ENCODE measurements around the gene EPN3. TPM values are rescaled to one million over a fixed set of nuclear protein-coding genes. Genes with fewer than 3 reads are reported as not detected.

Gene EPN3
- polyA plus RNA-seq, 1 donor (not counting 4 experiments of a cell fraction or from before 2014, with no cell fraction given) = 66.7 TPM

- Histone ChIP-seq H3K9ac (ENCODE audit: control insufficient read depth, extremely low read depth, insufficient read depth, low read length) (no peak overlapping the region), H3K9me3 (ENCODE audit: control insufficient read depth, low read depth, low read length) (no peaks in the 10 kb centered on the region), H3K36me3 (ENCODE audit: control insufficient read depth in 2 of 2, extremely low read depth in 1 of 2, insufficient read depth in 2 of 2, low read length in 2 of 2) (no peaks in the 10 kb centered on the region), H3K4me1 (ENCODE audit: control insufficient read depth, extremely low read depth, insufficient read depth, low read length) (peaks cover 4% of the 10 kb centered on the region), H3K4me3 (ENCODE audit: control insufficient read depth in 2 of 3, extremely low read depth in 1 of 3, insufficient read depth in 2 of 3, low read depth in 1 of 3, low read length in 3 of 3) (no peak overlapping the region), H3K9me1 (ENCODE audit: control insufficient read depth, extremely low read depth, insufficient read depth, low read length) (no peaks in the 10 kb centered on the region), H3K79me2 (ENCODE audit: control insufficient read depth, insufficient read depth, low read length) (no peaks in the 10 kb centered on the region), H2AFZ (ENCODE audit: control insufficient read depth, low read length) (no peak overlapping the region), H4K20me1 (ENCODE audit: control insufficient read depth, extremely low read depth, insufficient read depth, low read length) (no peaks in the 10 kb centered on the region), H3K27ac (ENCODE audit: control insufficient read depth, insufficient read depth, low read length) (no peak overlapping the region), H3K4me2 (ENCODE audit: control insufficient read depth, extremely low read depth, insufficient read depth, low read depth, low read length) (no peak overlapping the region), H3K27me3 (ENCODE audit: control insufficient read depth, extremely low read depth, insufficient read depth, low read length) (peaks cover 9% of the 10 kb centered on the region)
- TF ChIP-seq CTCF (optimal IDR thresholded peaks at IDR 0.05 in 1 of 3, IDR thresholded peaks at IDR 0.05 in 1 of 3, conservative IDR thresholded peaks at IDR 0.05 in 1 of 3; ENCODE audit: extremely low read depth in 1 of 3, insufficient read depth in 2 of 3, low read length in 3 of 3) (no peak), EZH2 (IDR thresholded peaks at IDR 0.05; ENCODE audit: low read length) (no peak)
- FAIRE-seq (no peak), DNase-seq (ENCODE audit: low read depth, low spot score) (no peak)
- dilution Hi-C loops (cut with MboI; ENCODE audit: extremely low pct_ligation_motif_present, low sequenced_read_pairs) = no loop called here
Observed at GRCh38 chr17:50587571-50587970, 55.0 kb downstream of the EPN3 start.

DNA sequence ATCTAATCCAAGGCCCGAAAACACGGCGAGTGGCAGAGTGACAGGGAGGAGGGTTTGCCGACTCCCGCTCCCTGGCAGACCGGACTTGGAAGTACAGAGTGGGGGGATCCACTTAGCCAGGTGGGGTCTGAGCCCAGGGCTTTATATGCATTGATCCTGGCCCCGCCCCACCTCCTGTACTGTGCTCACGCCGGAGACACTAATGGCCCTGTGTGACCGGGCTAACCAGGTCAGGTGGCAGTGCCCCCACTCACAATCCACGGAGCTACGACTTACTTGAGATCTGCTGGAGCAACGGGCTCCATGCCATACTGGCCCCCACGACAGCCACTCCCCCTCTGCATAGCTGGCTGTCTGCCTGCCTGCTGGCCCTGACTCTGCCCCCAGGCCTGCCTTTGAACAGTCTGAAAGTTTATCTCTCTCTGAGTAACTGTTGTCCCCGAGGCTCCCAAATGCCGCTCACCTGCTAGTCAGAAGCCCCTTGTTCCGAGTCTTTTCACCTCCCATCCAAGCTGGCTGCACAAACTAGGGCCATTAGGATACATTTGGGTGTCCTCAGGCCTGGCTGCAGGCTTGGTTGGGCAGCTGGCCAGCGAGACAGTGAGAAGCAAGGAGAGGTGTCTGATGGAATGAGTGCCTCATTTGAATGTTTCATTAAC, 56.0 kb downstream of the EPN3 start:
- Histone ChIP-seq H3K9me3 (ENCODE audit: control insufficient read depth, low read depth, low read length) (no peaks in the 10 kb centered on the region), H3K9ac (ENCODE audit: control insufficient read depth, extremely low read depth, insufficient read depth, low read length) (no peak overlapping the region), H3K27me3 (ENCODE audit: control insufficient read depth, extremely low read depth, insufficient read depth, low read length) (peaks cover 6% of the 10 kb centered on the region), H3K4me2 (ENCODE audit: control insufficient read depth, extremely low read depth, insufficient read depth, low read depth, low read length) (no peak overlapping the region), H3K4me3 (ENCODE audit: control insufficient read depth in 2 of 3, extremely low read depth in 1 of 3, insufficient read depth in 2 of 3, low read depth in 1 of 3, low read length in 3 of 3) (no peak overlapping the region), H3K36me3 (ENCODE audit: control insufficient read depth in 2 of 2, extremely low read depth in 1 of 2, insufficient read depth in 2 of 2, low read length in 2 of 2) (no peaks in the 10 kb centered on the region), H4K20me1 (ENCODE audit: control insufficient read depth, extremely low read depth, insufficient read depth, low read length) (no peaks in the 10 kb centered on the region), H3K9me1 (ENCODE audit: control insufficient read depth, extremely low read depth, insufficient read depth, low read length) (no peaks in the 10 kb centered on the region), H2AFZ (ENCODE audit: control insufficient read depth, low read length) (no peak overlapping the region), H3K4me1 (ENCODE audit: control insufficient read depth, extremely low read depth, insufficient read depth, low read length) (peaks cover 4% of the 10 kb centered on the region), H3K27ac (ENCODE audit: control insufficient read depth, insufficient read depth, low read length) (no peak overlapping the region), H3K79me2 (ENCODE audit: control insufficient read depth, insufficient read depth, low read length) (no peaks in the 10 kb centered on the region)
- DNase-seq (ENCODE audit: low read depth, low spot score) (no peak), FAIRE-seq (no peak)
- TF ChIP-seq CTCF (optimal IDR thresholded peaks at IDR 0.05 in 1 of 3, IDR thresholded peaks at IDR 0.05 in 1 of 3, conservative IDR thresholded peaks at IDR 0.05 in 1 of 3; ENCODE audit: extremely low read depth in 1 of 3, insufficient read depth in 2 of 3, low read length in 3 of 3) (no peak), EZH2 (IDR thresholded peaks at IDR 0.05; ENCODE audit: low read length) (no peak)
- dilution Hi-C loops (cut with MboI; ENCODE audit: extremely low pct_ligation_motif_present, low sequenced_read_pairs) = no loop called here

Data from keratinocyte (primary cell).